Skeletal muscle cell (primary cell): ENCODE data around the gene POFUT2.

Experiments
- DNase-seq: peaks from one replicate; pipeline ENCODE4 v3.0.0-alpha.2; 2010; ENCODE audit warnings: low read depth
- H3K4me3 ChIP-seq: 2 replicates; pipeline ENCODE4 v1.5.1; 2011; ENCODE audit warnings: low read depth, mild to moderate bottlenecking, control low read depth, low read length, moderate library complexity

POFUT2 gene

GRCh38 chr21:45276596-45276995 lies 11.1 kb downstream of the POFUT2 start:
- DNase-seq: no peak

GRCh38 chr21:45270306-45270821 lies 17.3 kb downstream of the POFUT2 start:
- no peak overlapping the region for H3K4me3 ChIP-seq

More at GRCh38 chr21:45276596-45276995, 11.1 kb downstream of the POFUT2 start:
- H3K4me3 ChIP-seq: no peak overlapping the region

GRCh38 chr21:45269861-45270260 lies 17.8 kb downstream of the POFUT2 start:
- H3K4me3 ChIP-seq: no peak overlapping the region
- DNase-seq: no peak

More at GRCh38 chr21:45270306-45270821, 17.3 kb downstream of the POFUT2 start:
- DNase-seq: no peak

- no peak for DNase-seq
- no peak overlapping the region for H3K4me3 ChIP-seq
Observed at GRCh38 chr21:45267390-45267760, 20.3 kb downstream of the POFUT2 start.

GRCh38 chr21:45266518-45267389 lies 20.9 kb downstream of the POFUT2 start:
- H3K4me3 ChIP-seq: no peak overlapping the region
- DNase-seq: no peak

- no peak overlapping the region for H3K4me3 ChIP-seq
- DNase-seq: no peak
Observed at GRCh38 chr21:45265721-45266517, 21.8 kb downstream of the POFUT2 start.

- no peak overlapping the region for H3K4me3 ChIP-seq
- no peak for DNase-seq
Observed at GRCh38 chr21:45264912-45265515, 22.7 kb downstream of the POFUT2 start.

- DNase-seq: no peak
- no peak overlapping the region for H3K4me3 ChIP-seq
Observed at GRCh38 chr21:45264146-45264911, 23.4 kb downstream of the POFUT2 start.

GRCh38 chr21:45263534-45263933 lies 24.2 kb downstream of the POFUT2 start:
- no peak for DNase-seq
- H3K4me3 ChIP-seq: no peak overlapping the region

- DNase-seq: no peak
- no peak overlapping the region for H3K4me3 ChIP-seq
Observed at GRCh38 chr21:45262616-45263015, 25.1 kb downstream of the POFUT2 start.

GRCh38 chr21:45262041-45262581 lies 25.6 kb downstream of the POFUT2 start:
- DNase-seq: no peak
- H3K4me3 ChIP-seq: no peak overlapping the region

GRCh38 chr21:45261093-45261492 lies 26.6 kb downstream of the POFUT2 start:
- no peak for DNase-seq
- no peak overlapping the region for H3K4me3 ChIP-seq

GRCh38 chr21:45260191-45260825 lies 27.4 kb downstream of the POFUT2 start:
- no peak for DNase-seq
- H3K4me3 ChIP-seq: no peak overlapping the region

- no peak for DNase-seq
- H3K4me3 ChIP-seq: no peak overlapping the region
Observed at GRCh38 chr21:45259206-45259840, 28.4 kb downstream of the POFUT2 start.

GRCh38 chr21:45258466-45258865 lies 29.2 kb downstream of the POFUT2 start:
- no peak for DNase-seq
- no peak overlapping the region for H3K4me3 ChIP-seq

- no peak overlapping the region for H3K4me3 ChIP-seq
- DNase-seq: no peak
Observed at GRCh38 chr21:45257673-45258341, 29.9 kb downstream of the POFUT2 start.

- DNase-seq: no peak
- no peak overlapping the region for H3K4me3 ChIP-seq
Observed at GRCh38 chr21:45256912-45257672, 30.6 kb downstream of the POFUT2 start.
